ENCODE results near the gene PDE11A. TPM values are rescaled to one million over a fixed set of nuclear protein-coding genes. Genes with fewer than 3 reads are reported as not detected.

The PDE11A gene
- total RNA-seq, 1 experiment from 2014 or later: 1.4 TPM

GRCh38 chr2:177592945-177593344, 479.6 kb downstream of the PDE11A start:
- no peak for TF ChIP-seq CTCF (IDR thresholded peaks at IDR 0.05; ENCODE audit: unreplicated experiment)
- Mint-ChIP-seq H3K9me3 (ENCODE audit: low read depth, unreplicated experiment) (no peaks in the 10 kb centered on the region), H3K36me3 (ENCODE audit: insufficient read depth, unreplicated experiment) (no peaks in the 10 kb centered on the region), H3K27me3 (ENCODE audit: unreplicated experiment) (no peaks in the 10 kb centered on the region), H3K27ac (ENCODE audit: unreplicated experiment) (no peak overlapping the region), H3K4me3 (ENCODE audit: low read depth, unreplicated experiment) (no peak overlapping the region), H3K4me1 (ENCODE audit: low read depth, unreplicated experiment) (peaks cover 11% of the 10 kb centered on the region)
- BruUV-seq (replicated peaks): no TSS peak
- CTCF ChIA-PET: interaction anchor here (0.6 to 1.3 kb wide), 2 partner anchors 11 to 298 kb away, joined by 3 to 7 read pairs; no protein-coding TSS in a partner anchor
- no peak for DNase-seq
- intact Hi-C loops (cut with micrococcal nuclease; ENCODE audit: unreplicated experiment): no loop called here

DNA sequence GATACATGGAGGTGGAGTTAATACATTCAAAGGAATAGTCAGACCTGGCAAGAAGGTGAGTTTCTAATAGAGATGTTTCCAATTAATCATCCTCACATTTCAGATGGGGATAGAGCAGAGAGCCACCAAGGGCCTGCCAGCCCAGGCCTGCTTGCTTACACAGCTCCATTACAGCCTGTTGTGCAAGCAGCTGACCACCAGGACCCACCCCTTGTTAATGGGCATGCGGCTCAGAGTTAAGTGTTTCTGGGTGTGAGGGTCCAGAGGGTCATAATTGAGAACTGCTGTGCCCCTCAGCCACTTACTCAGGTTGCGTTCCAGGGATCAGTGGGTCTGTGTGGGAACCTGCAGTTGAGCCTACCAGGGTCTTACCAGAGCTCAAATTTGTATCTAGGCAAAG, 480.2 kb downstream of the PDE11A start:
- Mint-ChIP-seq H3K36me3 (ENCODE audit: insufficient read depth, unreplicated experiment) (no peaks in the 10 kb centered on the region), H3K9me3 (ENCODE audit: low read depth, unreplicated experiment) (no peaks in the 10 kb centered on the region), H3K27ac (ENCODE audit: unreplicated experiment) (no peak overlapping the region), H3K4me3 (ENCODE audit: low read depth, unreplicated experiment) (no peak overlapping the region), H3K27me3 (ENCODE audit: unreplicated experiment) (no peaks in the 10 kb centered on the region), H3K4me1 (ENCODE audit: low read depth, unreplicated experiment) (peaks cover 11% of the 10 kb centered on the region)
- no TSS peak for BruUV-seq (replicated peaks)
- no peak for DNase-seq
- TF ChIP-seq CTCF (IDR thresholded peaks at IDR 0.05; ENCODE audit: unreplicated experiment): no peak
- intact Hi-C loops (cut with micrococcal nuclease; ENCODE audit: unreplicated experiment): no loop called here
- CTCF ChIA-PET: interaction anchor here (1.3 kb wide), 1 partner anchor 12 kb away, joined by 3 read pairs; no protein-coding TSS in a partner anchor

GRCh38 chr2:177589186-177589585, 483.4 kb downstream of the PDE11A start:
- H3K27me3 Mint-ChIP-seq (ENCODE audit: unreplicated experiment): no peaks in the 10 kb centered on the region
- no peaks in the 10 kb centered on the region for H3K9me3 Mint-ChIP-seq (ENCODE audit: low read depth, unreplicated experiment)
- intact Hi-C loops (cut with micrococcal nuclease; ENCODE audit: unreplicated experiment): no loop called here
- peaks cover 8% of the 10 kb centered on the region for H3K4me1 Mint-ChIP-seq (ENCODE audit: low read depth, unreplicated experiment)
- DNase-seq: no peak
- no peak overlapping the region for H3K4me3 Mint-ChIP-seq (ENCODE audit: low read depth, unreplicated experiment)
- no peak overlapping the region for H3K27ac Mint-ChIP-seq (ENCODE audit: unreplicated experiment)
- BruUV-seq (replicated peaks): no TSS peak
- CTCF ChIA-PET: interaction anchor here (0.7 kb wide), 2 partner anchors 27 to 37 kb away, joined by 3 to 4 read pairs; a partner anchor contains a TSS
- no peak for TF ChIP-seq CTCF (IDR thresholded peaks at IDR 0.05; ENCODE audit: unreplicated experiment)
- no peaks in the 10 kb centered on the region for H3K36me3 Mint-ChIP-seq (ENCODE audit: insufficient read depth, unreplicated experiment)

GRCh38 chr2:177588671-177589070, 483.9 kb downstream of the PDE11A start:
- no TSS peak for BruUV-seq (replicated peaks)
- no peaks in the 10 kb centered on the region for H3K36me3 Mint-ChIP-seq (ENCODE audit: insufficient read depth, unreplicated experiment)
- H3K27me3 Mint-ChIP-seq (ENCODE audit: unreplicated experiment): no peaks in the 10 kb centered on the region
- H3K4me3 Mint-ChIP-seq (ENCODE audit: low read depth, unreplicated experiment): no peak overlapping the region
- TF ChIP-seq CTCF (IDR thresholded peaks at IDR 0.05; ENCODE audit: unreplicated experiment): no peak
- no peaks in the 10 kb centered on the region for H3K9me3 Mint-ChIP-seq (ENCODE audit: low read depth, unreplicated experiment)
- intact Hi-C loops (cut with micrococcal nuclease; ENCODE audit: unreplicated experiment): no loop called here
- DNase-seq: no peak
- H3K27ac Mint-ChIP-seq (ENCODE audit: unreplicated experiment): no peak overlapping the region
- CTCF ChIA-PET: interaction anchor here (0.7 kb wide), 1 partner anchor 36 kb away, joined by 3 read pairs; a partner anchor contains a TSS
- peaks cover 3% of the 10 kb centered on the region for H3K4me1 Mint-ChIP-seq (ENCODE audit: low read depth, unreplicated experiment)

All from Calu3 (cell line).